Measurements from ENCODE around the gene FCN2. TPM values are rescaled to one million over a fixed set of nuclear protein-coding genes. Genes with fewer than 3 reads are reported as not detected.

The FCN2 gene
- total and polyA plus RNA-seq, 2 of the 13 experiments (the other 11 are each of a cell fraction or from before 2014, with no cell fraction given), result not detected

DNA sequence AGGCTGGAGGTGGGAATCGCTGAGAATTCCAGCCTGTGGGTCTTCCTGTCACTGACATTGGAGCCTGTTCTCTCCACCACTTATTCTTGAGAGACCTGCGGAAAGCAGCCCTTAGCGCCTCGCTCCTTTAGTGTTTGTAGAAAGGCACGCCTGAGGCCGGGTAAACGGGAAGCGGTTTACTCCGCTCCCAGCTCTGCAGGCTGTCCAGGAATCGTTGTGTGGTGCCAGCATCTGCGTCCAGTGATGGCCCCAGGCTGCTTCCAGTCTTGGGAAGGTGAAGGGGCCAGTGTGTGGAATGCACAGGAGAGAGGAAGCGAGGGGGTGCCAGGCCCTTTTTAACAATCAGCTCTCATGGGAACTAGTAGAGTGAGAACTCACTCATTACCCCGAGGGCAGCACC is 44.6 kb upstream of the FCN2 start:
- no peak overlapping the region for H3K4me2 ChIP-seq (ENCODE audit: low read depth, low read length)
- no peak overlapping the region for H3K9ac ChIP-seq (ENCODE audit: insufficient read depth, low read depth, low read length)
- H4K20me1 ChIP-seq (ENCODE audit: insufficient read depth, low read length), result no peaks in the 10 kb centered on the region
- CTCF ChIA-PET (ENCODE audit: low intra/inter-chr PET ratio, low total read pairs), result no interaction called here
- 18% methylated on average over 4 of the region's 13 CpGs for WGBS (ENCODE audit: low lambda C conversion rate)
- no peak for DNase-seq (ENCODE audit: low spot score)
- in situ Hi-C loops (cut with HindIII; ENCODE audit: extremely low pct_ligation_motif_present, low pct_unique_long_range_greater_than_20kb) (no loop called here), intact Hi-C loops (cut with micrococcal nuclease; ENCODE audit: unreplicated experiment) (no loop called here)
- no peak overlapping the region for H3K4me3 ChIP-seq (replicated peaks in 1 of 3; ENCODE audit: insufficient read depth in 1 of 3, low read depth in 2 of 3, low read length in 3 of 3)
- peaks cover 18 to 83% of the 10 kb centered on the region in 2 experiments for H3K27me3 ChIP-seq (ENCODE audit: control insufficient read depth in 1 of 2, insufficient read depth in 2 of 2, low read length in 2 of 2)
- no peaks in the 10 kb centered on the region for H3K9me3 ChIP-seq (ENCODE audit: low read length)
- H3K36me3 ChIP-seq (replicated peaks in 1 of 2; ENCODE audit: control insufficient read depth in 1 of 2, insufficient read depth in 2 of 2, low read length in 2 of 2), result no peaks in the 10 kb centered on the region
- H2AFZ ChIP-seq (ENCODE audit: low read length), result no peak overlapping the region
- no peak for FAIRE-seq
- TF ChIP-seq SRY (CRISPR knock-in tag; IDR thresholded peaks at IDR 0.05) (no peak), ZNF670 (CRISPR knock-in tag; IDR thresholded peaks at IDR 0.05; ENCODE audit: borderline replicate concordance) (no peak), IRF2 (CRISPR knock-in tag; IDR thresholded peaks at IDR 0.05) (no peak), JDP2 (CRISPR knock-in tag; IDR thresholded peaks at IDR 0.05; ENCODE audit: borderline replicate concordance) (no peak), SKI (IDR thresholded peaks at IDR 0.05; ENCODE audit: partially characterized antibody) (no peak), XBP1 (CRISPR knock-in tag; IDR thresholded peaks at IDR 0.05) (no peak), ZNF180 (CRISPR knock-in tag; IDR thresholded peaks at IDR 0.05; ENCODE audit: borderline replicate concordance, low read depth) (no peak)
- no peaks in the 10 kb centered on the region for H3K79me2 ChIP-seq (ENCODE audit: insufficient read depth, low read length)
- H3K4me1 ChIP-seq (ENCODE audit: insufficient read depth, low read length), result no peaks in the 10 kb centered on the region
- POLR2A ChIA-PET, result no interaction called here
- BruUV-seq (replicated peaks), result no TSS peak
- ATAC-seq, result no peak
- no peak overlapping the region for H3K27ac ChIP-seq (ENCODE audit: extremely low read length, insufficient read depth, low read length)

DNA sequence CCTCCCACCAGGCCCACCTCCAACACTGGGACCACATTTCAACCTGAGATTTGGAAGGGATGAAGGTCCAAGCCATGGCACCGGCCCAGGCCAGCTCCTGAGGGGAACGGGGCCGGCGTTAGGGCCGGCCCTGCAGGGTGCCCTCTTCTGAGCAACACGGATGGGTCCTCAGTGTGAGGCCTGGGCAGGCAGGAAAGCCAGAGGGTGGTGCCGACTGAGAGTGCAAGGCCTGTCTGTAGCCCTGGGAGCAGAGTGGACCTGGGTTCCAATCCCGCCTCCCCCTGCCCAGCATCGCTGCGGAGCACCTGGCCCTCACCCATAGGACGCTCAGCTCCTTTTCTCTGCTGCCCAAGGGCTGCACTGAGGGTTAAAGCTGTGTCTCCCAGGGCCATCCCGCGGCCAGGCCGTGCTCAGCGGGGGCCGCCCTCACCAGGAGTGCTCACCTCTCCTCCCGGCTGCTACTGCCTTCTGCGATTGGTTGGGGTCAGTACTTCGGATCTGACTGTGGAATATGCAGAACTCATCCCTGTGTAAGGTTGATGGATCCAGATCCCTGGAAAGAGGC is 44.1 kb upstream of the FCN2 start:
- Histone ChIP-seq H4K20me1 (ENCODE audit: insufficient read depth, low read length) (no peaks in the 10 kb centered on the region), H2AFZ (ENCODE audit: low read length) (no peak overlapping the region), H3K9ac (ENCODE audit: insufficient read depth, low read depth, low read length) (no peak overlapping the region), H3K4me1 (ENCODE audit: insufficient read depth, low read length) (no peaks in the 10 kb centered on the region), H3K79me2 (ENCODE audit: insufficient read depth, low read length) (no peaks in the 10 kb centered on the region), H3K4me3 (replicated peaks in 1 of 3; ENCODE audit: insufficient read depth in 1 of 3, low read depth in 2 of 3, low read length in 3 of 3) (no peak overlapping the region), H3K27ac (ENCODE audit: extremely low read length, insufficient read depth, low read length) (no peak overlapping the region), H3K4me2 (ENCODE audit: low read depth, low read length) (no peak overlapping the region), H3K9me3 (ENCODE audit: low read length) (no peaks in the 10 kb centered on the region), H3K27me3 (ENCODE audit: control insufficient read depth in 1 of 2, insufficient read depth in 2 of 2, low read length in 2 of 2) (peaks cover 17 to 83% of the 10 kb centered on the region in 2 experiments), H3K36me3 (replicated peaks in 1 of 2; ENCODE audit: control insufficient read depth in 1 of 2, insufficient read depth in 2 of 2, low read length in 2 of 2) (no peaks in the 10 kb centered on the region)
- DNase-seq (ENCODE audit: low spot score), result no peak
- no peak for TF ChIP-seq KAT7 (CRISPR knock-in tag; IDR thresholded peaks at IDR 0.05; ENCODE audit: borderline replicate concordance)
- no peak for TF ChIP-seq ZNF552 (CRISPR knock-in tag; IDR thresholded peaks at IDR 0.05; ENCODE audit: borderline replicate concordance)
- CTCF ChIA-PET (ENCODE audit: low intra/inter-chr PET ratio, low total read pairs), result no interaction called here
- no TSS peak for BruUV-seq (replicated peaks)
- 4% methylated on average over 5 of the region's 19 CpGs for WGBS (ENCODE audit: low lambda C conversion rate)
- POLR2A ChIA-PET, result no interaction called here
- ATAC-seq, result no peak
- no peak for FAIRE-seq
- intact Hi-C loops (cut with micrococcal nuclease; ENCODE audit: unreplicated experiment), result no loop called here
- in situ Hi-C loops (cut with HindIII; ENCODE audit: extremely low pct_ligation_motif_present, low pct_unique_long_range_greater_than_20kb), result no loop called here

All from HepG2 (cell line).